WI38 (cell line): Measurements from ENCODE around the gene SH3RF3.

Source experiments
- H3K4me3 ChIP-seq: 2 replicates; pipeline ENCODE4 v1.5.1; 2011; ENCODE audit warnings: low read depth, mild to moderate bottlenecking, control low read depth, low read length
- TF ChIP-seq, protein P1 (sequence below): IDR thresholded peaks from 2 replicates; pipeline ENCODE4 v1.5.1; 2012; ENCODE audit warnings: low read depth, mild to moderate bottlenecking, control low read depth, low read length

The SH3RF3 gene

GRCh38 chr2:109132626-109133025 lies 3.6 kb downstream of the SH3RF3 start:
- no peak overlapping the region for H3K4me3 ChIP-seq
- TF ChIP-seq, protein P1, sequence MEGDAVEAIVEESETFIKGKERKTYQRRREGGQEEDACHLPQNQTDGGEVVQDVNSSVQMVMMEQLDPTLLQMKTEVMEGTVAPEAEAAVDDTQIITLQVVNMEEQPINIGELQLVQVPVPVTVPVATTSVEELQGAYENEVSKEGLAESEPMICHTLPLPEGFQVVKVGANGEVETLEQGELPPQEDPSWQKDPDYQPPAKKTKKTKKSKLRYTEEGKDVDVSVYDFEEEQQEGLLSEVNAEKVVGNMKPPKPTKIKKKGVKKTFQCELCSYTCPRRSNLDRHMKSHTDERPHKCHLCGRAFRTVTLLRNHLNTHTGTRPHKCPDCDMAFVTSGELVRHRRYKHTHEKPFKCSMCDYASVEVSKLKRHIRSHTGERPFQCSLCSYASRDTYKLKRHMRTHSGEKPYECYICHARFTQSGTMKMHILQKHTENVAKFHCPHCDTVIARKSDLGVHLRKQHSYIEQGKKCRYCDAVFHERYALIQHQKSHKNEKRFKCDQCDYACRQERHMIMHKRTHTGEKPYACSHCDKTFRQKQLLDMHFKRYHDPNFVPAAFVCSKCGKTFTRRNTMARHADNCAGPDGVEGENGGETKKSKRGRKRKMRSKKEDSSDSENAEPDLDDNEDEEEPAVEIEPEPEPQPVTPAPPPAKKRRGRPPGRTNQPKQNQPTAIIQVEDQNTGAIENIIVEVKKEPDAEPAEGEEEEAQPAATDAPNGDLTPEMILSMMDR: no peak

DNA sequence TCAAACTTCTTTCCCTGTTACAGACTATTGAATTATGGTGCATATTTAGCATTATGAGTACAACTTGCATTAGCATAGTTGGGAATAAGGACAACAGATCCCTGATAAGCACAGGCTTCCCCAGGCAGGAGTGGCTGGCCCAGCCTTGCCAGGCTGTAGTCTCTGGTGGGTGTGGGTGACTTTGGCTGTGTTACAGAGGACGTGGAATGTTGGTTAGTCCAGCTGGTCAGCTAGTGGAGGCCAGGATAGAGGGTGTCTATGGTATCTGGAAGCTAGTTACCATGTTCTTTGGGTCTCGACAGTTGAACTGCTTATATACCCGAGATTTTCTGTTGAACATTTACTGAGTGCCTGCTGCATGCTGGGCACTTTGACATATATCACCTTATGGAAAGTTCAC lies 4.7 kb downstream of the SH3RF3 start:
- TF ChIP-seq, protein P1: no peak
- H3K4me3 ChIP-seq: no peak overlapping the region

DNA sequence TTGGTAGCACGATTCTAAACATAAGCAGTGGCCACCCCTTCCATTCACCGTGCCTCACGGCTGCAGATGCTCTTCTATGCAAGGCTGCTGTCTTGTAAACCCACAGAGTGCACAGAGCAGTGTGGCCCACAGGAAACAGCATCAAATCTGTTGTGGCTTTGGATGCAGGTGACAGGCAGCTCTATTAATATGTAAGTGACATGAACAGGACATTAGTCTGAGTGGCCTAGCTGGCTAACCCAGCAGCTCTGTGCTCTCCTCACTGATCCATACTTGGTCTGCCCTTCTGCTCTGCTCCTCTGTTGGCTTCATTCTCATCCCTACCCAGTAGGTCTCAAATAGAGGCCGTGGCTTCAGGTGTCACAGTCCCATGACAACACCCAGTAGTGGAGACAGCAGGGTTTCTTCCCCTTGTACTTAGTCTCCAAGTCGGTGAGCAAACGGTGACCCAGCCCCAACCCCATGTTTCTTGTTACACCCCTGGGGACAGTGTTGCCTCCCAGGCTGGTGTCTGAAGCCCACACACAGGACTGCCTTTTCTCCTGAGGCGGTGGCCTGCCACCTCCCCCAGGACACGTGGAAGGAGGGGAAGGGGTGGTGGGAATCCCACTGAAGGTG lies 5.8 kb downstream of the SH3RF3 start:
- TF ChIP-seq, protein P1: no peak
- no peak overlapping the region for H3K4me3 ChIP-seq

- H3K4me3 ChIP-seq: no peak overlapping the region
- TF ChIP-seq, protein P1: no peak
Observed at GRCh38 chr2:109135359-109136197, 6.6 kb downstream of the SH3RF3 start.

GRCh38 chr2:109136542-109136941 lies 7.5 kb downstream of the SH3RF3 start:
- TF ChIP-seq, protein P1: no peak
- no peak overlapping the region for H3K4me3 ChIP-seq

- TF ChIP-seq, protein P1: no peak
- H3K4me3 ChIP-seq: no peak overlapping the region
Observed at GRCh38 chr2:109137616-109138015, 8.6 kb downstream of the SH3RF3 start.

DNA sequence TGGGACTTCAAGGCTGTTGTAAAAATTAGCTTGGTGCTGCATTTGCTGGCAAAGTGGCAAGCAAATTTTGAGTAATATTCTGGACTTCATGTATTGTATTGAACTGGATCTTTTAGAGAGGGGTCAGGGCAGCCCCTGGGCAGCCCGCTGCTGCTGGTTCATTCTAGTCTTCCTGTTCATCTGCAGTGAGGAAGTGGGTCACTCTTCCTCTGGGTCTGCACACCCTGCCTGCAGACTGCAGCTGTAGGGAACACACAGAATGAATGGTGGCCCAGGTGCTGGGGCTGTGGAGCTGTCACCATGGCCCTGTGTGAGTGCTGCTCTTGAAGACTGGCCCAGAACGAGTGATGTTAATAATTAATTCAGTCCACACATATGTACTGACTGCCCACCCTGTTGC lies 9.4 kb downstream of the SH3RF3 start:
- TF ChIP-seq, protein P1: no peak
- no peak overlapping the region for H3K4me3 ChIP-seq
